Brain pericyte (primary cell): ENCODE measurements around the gene PPP1R3E.

ENCODE experiments used
- DNase-seq: peaks from one replicate; pipeline ENCODE4 v3.0.0-alpha.2; 2012; ENCODE audit warnings: low read depth, low spot score

PPP1R3E gene

GRCh38 chr14:23248601-23249000 lies 54.1 kb downstream of the PPP1R3E start:
- DNase-seq, result no peak
